ENCODE measurements around the gene PAIP1. TPM values are rescaled to one million over a fixed set of nuclear protein-coding genes. Genes with fewer than 3 reads are reported as not detected.
"Not testable (repeated sequence)": the region's sequence is repeated elsewhere in the genome, so short reads cannot be mapped to it uniquely, and the experiment has no call there.

Gene PAIP1
- total and polyA plus RNA-seq, 11 donors: 84.7 to 173 (median 131) TPM

GRCh38 chr5:43584166-43584699 lies 27.4 kb upstream of the PAIP1 start:
- no peak for ATAC-seq
- TF ChIP-seq, protein P1, sequence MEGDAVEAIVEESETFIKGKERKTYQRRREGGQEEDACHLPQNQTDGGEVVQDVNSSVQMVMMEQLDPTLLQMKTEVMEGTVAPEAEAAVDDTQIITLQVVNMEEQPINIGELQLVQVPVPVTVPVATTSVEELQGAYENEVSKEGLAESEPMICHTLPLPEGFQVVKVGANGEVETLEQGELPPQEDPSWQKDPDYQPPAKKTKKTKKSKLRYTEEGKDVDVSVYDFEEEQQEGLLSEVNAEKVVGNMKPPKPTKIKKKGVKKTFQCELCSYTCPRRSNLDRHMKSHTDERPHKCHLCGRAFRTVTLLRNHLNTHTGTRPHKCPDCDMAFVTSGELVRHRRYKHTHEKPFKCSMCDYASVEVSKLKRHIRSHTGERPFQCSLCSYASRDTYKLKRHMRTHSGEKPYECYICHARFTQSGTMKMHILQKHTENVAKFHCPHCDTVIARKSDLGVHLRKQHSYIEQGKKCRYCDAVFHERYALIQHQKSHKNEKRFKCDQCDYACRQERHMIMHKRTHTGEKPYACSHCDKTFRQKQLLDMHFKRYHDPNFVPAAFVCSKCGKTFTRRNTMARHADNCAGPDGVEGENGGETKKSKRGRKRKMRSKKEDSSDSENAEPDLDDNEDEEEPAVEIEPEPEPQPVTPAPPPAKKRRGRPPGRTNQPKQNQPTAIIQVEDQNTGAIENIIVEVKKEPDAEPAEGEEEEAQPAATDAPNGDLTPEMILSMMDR (IDR thresholded peaks at IDR 0.05): no peak
- no peak for TF ChIP-seq POLR2A (IDR thresholded peaks at IDR 0.05)
- Histone ChIP-seq H3K27ac (no peak overlapping the region), H3K27me3 (no peaks in the 10 kb centered on the region), H3K36me3 (peaks cover 0 to 25% (median 6%) of the 10 kb centered on the region in 9 donors), H3K4me1 (no peaks in the 10 kb centered on the region), H3K9me3 (no peaks in the 10 kb centered on the region), H3K4me3 (no peak overlapping the region)
- 84 to 95% (median 86%) methylated on average over 1 of the region's 1 CpG for WGBS, 4 donors
- intact Hi-C loops (cut with DNase I): no loop called here
- no peak for DNase-seq

DNA sequence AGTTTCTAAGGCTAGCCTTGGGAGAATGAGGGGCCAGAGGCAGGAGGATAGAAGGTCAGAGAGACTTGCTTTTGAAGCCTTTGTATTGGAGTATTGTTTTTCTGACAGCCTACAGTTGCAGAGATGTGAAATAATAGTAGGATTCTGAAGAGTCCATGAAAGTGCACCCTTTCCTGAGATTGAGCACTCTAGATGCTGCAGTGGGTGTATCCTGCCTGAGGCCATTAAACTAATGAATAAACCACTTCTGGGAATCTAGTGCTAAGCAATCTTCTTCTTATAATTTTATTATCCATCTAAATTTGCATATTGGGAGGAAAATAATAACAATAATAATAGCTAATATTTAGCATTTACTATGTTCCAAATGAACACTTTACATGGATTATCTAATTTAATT lies 26.8 kb upstream of the PAIP1 start:
- Histone ChIP-seq H3K9me3 (no peaks in the 10 kb centered on the region), H3K36me3 (peaks cover 0 to 25% (median 6%) of the 10 kb centered on the region in 9 donors), H3K4me3 (no peak overlapping the region), H3K27ac (no peak overlapping the region), H3K4me1 (no peaks in the 10 kb centered on the region), H3K27me3 (no peaks in the 10 kb centered on the region)
- no peak for DNase-seq
- no peak for ATAC-seq
- intact Hi-C loops (cut with DNase I): no loop called here
- no peak for TF ChIP-seq POLR2A (IDR thresholded peaks at IDR 0.05)
- TF ChIP-seq, protein P1 (IDR thresholded peaks at IDR 0.05): no peak

GRCh38 chr5:43582082-43583005 lies 25.5 kb upstream of the PAIP1 start:
- Histone ChIP-seq H3K27ac (no peak overlapping the region), H3K36me3 (peaks cover 0 to 25% (median 6%) of the 10 kb centered on the region in 9 donors), H3K27me3 (no peaks in the 10 kb centered on the region), H3K4me3 (no peak overlapping the region), H3K4me1 (no peaks in the 10 kb centered on the region), H3K9me3 (no peaks in the 10 kb centered on the region)
- WGBS, 4 donors: 69 to 86% (median 78%) methylated on average over 4 of the region's 4 CpGs
- intact Hi-C loops (cut with DNase I): no loop called here
- DNase-seq: no peak
- ATAC-seq: no peak
- TF ChIP-seq, protein P1 (IDR thresholded peaks at IDR 0.05): no peak
- TF ChIP-seq POLR2A (IDR thresholded peaks at IDR 0.05): no peak

GRCh38 chr5:43581398-43581797 lies 24.5 kb upstream of the PAIP1 start:
- ATAC-seq (no peak), DNase-seq (no peak)
- intact Hi-C loops (cut with DNase I): no loop called here
- peaks cover 0 to 4% (median 0%) of the 10 kb centered on the region in 12 donors for H3K4me1 ChIP-seq
- H3K27ac ChIP-seq: no peak overlapping the region
- H3K27me3 ChIP-seq: no peaks in the 10 kb centered on the region
- 38 to 60% (median 48%) methylated on average over 1 of the region's 1 CpG for WGBS, 4 donors
- H3K36me3 ChIP-seq: peaks cover 0 to 25% (median 6%) of the 10 kb centered on the region in 9 donors
- no peak for TF ChIP-seq POLR2A (IDR thresholded peaks at IDR 0.05)
- TF ChIP-seq, protein P1 (IDR thresholded peaks at IDR 0.05): no peak
- no peaks in the 10 kb centered on the region for H3K9me3 ChIP-seq
- no peak overlapping the region for H3K4me3 ChIP-seq

GRCh38 chr5:43580402-43581210 lies 23.7 kb upstream of the PAIP1 start:
- DNase-seq; H3K4me1 ChIP-seq; H3K27ac ChIP-seq; H3K9me3 ChIP-seq; intact Hi-C loops (cut with DNase I); ATAC-seq; H3K4me3 ChIP-seq; H3K27me3 ChIP-seq: not testable (repeated sequence)
- peaks cover 0 to 25% (median 6%) of the 10 kb centered on the region in 9 donors for H3K36me3 ChIP-seq
- WGBS, 4 donors: 83 to 87% (median 85%) methylated on average over 10 of the region's 10 CpGs
